ENCODE results near the gene RFWD3.

- TF ChIP-seq CTCF (IDR thresholded peaks at IDR 0.05) (no peak), POLR2A (IDR thresholded peaks at IDR 0.05) (no peak)
Measured at GRCh38 chr16:74695450-74696422, 29.1 kb upstream of the RFWD3 start.

Data from testis (tissue), 2 donors.